Hindlimb muscle (tissue), 1 donor: Measurements from ENCODE around the gene LRRC56. TPM values are rescaled to one million over a fixed set of nuclear protein-coding genes. Genes with fewer than 3 reads are reported as not detected.
A peak's percentile ranks its signal among the peaks of the same experiment; 100 is the strongest.

ENCODE experiments used
- DNase-seq: peaks from one replicate; pipeline ENCODE4 v3.0.0-alpha.2; 2013
- polyA plus RNA-seq: library from polyadenylated mRNA; unstranded; fragments of 120-200 nt; gene quantifications from one replicate; pipeline ENCODE4 v1.2.1, GENCODE V29; 2013; ENCODE audit not compliant: insufficient read length

LRRC56 gene, protein sequence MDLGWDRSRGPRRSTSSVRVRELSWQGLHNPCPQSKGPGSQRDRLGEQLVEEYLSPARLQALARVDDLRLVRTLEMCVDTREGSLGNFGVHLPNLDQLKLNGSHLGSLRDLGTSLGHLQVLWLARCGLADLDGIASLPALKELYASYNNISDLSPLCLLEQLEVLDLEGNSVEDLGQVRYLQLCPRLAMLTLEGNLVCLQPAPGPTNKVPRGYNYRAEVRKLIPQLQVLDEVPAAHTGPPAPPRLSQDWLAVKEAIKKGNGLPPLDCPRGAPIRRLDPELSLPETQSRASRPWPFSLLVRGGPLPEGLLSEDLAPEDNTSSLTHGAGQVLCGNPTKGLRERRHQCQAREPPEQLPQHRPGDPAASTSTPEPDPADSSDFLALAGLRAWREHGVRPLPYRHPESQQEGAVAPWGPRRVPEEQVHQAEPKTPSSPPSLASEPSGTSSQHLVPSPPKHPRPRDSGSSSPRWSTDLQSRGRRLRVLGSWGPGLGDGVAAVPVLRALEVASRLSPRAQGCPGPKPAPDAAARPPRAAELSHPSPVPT
- 9.1 TPM for polyA plus RNA-seq

DNA sequence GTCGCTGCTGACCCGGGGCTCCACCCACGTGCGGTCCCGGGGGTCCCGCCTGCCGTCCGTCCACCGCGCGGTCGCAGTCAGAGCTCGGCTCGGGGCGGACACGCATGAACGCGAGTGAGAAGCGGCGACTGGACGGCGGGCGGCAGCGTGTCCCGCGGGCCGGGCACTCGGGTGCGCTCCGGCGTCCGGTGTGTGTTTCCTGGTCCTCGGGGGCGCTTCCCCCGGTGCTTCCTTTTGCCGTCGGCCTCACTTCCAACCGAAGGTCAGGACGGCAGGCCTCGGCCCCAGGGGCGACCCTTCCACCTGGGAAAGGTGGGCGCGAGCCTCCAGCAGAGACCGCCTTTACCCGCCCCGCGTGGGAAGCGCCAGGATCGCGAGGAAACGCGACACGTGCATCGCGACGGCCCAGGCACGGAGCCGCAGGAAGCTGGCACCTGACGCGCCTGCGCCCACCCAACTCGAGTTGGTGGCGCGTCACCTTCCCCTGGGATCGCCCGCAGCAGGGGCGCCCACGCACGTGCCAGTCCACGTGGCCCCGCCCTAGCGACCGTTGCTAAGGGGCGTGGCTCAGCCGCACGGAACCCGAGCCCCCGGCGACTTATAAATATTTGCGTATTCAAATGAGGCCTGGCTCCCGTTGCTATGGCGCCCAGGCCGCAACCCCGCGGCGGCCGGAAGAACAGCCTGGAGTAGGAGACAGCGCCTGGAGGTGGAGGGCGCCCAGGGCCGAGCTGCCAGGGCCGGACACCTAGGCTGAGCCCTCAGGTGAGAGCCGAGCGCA, at the start of gene LRRC56:
Gene LRRC56, plus strand, starts transcription at position 687 of the 781 bp plus-strand sequence. CDS start 3,158 bp downstream, outside the sequence.
- peak; percentile 59 for DNase-seq

DNA sequence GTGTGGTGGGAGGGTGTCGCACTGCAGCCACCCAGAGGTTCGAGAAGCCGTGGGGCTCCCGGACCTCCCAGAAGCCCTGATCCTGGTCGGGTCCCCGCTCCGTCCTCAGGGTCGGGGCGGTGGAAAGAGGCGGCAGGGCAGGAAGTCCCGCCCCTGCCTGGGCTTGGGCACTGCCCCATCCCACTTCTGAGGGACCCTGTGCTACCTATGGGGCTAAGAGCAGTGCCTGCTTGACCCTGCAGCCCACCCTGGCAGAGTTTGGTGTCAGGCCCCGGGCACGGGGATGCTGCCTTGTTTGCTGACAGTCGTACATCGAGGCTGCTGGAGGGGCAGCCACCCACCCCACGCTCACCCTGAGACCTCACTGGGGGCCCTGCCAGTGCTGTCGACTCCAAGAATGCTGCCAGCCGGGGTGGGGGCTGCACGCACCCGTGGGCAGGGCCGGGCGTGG, 49.7 kb upstream of the LRRC56 start:
- DNase-seq = no peak

DNA sequence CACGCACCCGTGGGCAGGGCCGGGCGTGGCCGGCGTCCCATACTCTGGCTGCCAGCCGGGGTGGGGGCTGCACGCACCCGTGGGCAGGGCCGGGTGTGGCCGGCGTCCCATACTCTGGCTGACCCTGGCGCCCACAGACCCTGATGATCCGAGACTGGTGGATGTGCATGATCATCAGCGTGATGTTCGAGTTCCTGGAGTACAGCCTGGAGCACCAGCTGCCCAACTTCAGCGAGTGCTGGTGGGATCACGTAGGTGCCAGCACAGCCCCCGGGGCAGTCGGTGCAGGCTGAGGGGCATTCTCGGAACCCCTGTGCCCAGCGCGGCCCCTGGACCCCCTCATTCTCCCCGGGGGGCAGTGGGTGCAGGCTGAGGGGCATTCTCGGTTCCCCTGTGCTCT, 49.3 kb upstream of the LRRC56 start:
- no peak for DNase-seq

DNA sequence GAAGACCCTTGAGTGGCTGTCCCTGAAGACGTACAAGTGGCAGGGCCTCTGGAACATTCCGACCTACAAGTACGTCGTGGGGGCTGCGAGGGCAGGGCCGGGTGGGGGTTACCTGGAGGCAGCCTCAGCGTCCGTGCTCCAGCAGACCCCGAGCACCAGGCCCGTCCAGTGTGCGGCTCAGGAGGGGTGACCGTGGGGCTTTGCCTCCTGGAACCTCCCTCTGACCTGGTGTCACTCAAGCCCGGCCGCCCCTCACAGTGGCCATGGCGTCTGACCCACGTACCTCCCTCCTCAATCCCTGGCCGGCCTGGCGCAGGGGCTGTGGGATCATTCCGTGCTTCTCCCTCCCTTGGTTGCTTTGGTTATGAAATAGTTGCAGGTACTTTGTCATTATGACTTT, 48.7 kb upstream of the LRRC56 start:
- no peak for DNase-seq

DNA sequence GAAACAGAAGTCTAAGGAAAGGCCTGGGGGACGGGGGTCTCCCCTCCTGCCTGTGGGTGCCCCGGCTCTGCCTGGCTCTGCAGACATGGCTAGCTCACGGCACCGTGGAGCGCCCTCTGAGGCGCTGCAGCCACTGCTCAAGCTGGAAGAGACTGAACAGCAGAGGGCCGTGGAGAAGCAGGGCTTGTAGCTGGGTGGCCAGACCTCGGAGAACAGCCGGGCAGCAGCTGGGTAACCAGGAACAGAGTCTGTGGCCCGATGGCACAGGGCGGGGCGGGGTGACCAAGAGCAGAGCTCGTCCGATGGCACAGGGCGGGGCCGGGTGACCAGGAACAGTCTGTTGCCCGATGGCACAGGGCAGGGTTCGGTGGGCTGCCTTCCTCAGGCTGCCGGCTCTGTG, 48.3 kb upstream of the LRRC56 start:
- no peak for DNase-seq

DNA sequence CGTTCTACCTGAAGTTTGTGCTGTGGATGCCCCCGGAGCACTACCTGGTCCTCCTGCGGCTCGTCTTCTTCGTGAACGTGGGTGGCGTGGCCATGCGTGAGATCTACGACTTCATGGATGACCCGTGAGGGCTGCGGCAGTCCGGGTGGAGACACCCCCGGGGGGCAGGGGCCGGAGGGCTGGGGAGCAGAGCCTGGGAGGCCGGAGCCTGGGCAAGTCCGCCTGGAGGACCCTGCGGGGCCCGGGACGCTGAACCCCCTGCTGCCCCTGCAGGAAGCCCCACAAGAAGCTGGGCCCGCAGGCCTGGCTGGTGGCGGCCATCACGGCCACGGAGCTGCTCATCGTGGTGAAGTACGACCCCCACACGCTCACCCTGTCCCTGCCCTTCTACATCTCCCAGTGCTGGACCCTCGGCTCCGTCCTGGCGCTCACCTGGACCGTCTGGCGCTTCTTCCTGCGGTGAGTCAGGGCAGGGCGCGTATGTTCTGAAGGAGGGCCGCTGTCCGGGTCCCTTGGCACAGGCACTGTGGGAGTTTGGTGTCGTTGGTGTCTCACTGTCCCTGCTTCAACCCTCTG, 47.6 kb upstream of the LRRC56 start:
- DNase-seq = no peak

DNA sequence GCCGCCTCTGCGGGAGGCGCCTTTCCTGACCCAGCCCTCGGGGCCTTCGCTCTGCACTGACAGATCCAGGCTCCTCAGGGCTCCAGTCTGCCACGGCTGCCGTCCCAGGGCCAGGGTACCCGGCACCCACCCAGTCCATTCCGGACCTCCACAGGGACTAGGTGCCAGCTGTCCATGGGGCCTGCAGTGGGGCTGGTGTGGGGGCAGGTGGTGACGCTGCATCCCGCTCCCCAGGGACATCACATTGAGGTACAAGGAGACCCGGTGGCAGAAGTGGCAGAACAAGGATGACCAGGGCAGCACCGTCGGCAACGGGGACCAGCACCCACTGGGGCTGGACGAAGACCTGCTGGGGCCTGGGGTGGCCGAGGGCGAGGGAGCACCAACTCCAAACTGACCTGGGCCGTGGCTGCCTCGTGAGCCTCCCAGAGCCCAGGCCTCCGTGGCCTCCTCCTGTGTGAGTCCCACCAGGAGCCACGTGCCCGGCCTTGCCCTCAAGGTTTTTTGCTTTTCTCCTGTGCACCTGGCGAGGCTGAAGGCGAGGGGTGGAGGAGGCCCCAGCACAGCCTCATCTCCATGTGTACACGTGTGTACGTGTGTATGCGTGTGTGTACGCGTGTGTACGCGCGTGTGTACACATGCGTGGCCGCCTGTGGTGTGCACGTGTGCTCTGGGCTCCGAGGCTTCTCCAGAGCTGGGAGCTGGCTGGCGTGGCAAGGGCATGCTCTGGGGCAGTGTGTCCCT, 47.0 kb upstream of the LRRC56 start:
- DNase-seq = no peak

DNA sequence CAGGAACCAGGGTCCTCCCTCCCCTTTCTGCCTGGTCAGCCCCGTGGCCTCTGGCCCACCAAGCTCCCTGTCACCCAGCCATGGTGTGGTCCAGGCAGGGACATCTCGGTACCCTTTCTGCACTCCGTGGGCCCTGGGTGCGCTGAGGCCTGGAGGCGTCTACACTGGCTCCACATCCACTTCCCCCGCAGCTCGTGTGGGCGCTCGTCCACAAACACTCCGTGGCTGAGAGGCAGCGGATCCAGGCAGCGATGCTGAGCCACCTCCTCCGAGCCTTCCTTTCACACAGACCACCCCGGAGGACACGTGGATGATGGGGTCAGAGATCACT, 46.4 kb upstream of the LRRC56 start:
- DNase-seq = no peak

DNA sequence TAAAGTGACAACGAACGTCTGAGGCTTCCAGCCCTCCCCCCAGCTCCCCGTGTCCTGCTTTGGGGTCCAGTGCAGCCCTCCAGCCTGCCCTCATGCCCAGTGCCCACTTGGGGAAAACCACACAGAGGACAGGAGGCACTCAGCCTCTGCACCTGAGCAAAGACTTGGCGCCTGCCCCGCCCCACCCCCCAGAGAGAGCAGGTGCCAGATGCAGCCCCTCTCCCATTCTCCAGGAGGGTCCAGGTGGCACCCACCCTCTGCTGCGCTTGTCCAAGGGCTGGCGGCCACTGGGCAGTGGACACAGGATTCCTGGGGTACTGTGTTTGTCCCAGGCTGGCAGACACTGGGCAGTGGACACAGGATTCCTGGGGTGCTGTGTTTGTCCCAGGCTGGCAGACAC, 46.0 kb upstream of the LRRC56 start:
- no peak for DNase-seq

DNA sequence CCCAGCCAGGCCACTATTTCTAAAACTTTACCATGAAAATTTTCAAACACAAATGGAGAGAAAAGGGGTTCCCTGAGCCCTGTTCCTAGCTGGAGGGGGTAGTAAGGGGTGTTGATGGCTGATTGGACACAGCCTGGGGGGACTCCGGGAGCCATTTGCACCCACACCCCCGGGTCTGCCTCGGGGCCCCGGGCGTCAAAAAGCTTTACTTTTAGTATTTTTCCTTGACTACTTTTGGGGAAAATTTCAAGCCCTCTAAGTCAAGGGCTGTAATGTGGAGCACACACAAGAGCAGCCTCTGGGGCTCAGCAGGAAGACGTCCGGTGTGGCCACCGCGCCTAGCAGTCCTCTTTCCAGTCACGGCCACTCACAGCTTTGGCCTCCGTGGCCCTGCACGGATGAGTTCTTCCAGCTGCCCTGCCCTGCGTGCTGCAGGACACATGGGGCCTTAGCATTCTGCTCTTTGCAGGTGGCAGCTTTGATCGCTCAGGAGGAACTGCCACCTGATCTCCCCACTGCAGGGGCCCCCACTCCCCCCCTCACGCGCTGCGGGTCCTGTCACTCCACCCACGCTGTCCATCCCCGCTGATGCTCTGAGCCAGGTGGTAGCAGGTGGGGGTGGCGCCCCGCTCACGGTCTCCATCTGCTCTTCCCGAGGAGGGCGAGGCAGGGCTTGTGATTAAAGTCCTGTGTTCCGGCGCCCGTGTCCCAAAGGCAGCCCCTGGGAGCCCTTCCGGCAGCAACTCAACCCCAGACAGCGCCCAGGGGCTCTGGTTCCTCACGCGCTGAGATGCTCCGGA, 44.7 kb upstream of the LRRC56 start:
- DNase-seq = no peak

DNA sequence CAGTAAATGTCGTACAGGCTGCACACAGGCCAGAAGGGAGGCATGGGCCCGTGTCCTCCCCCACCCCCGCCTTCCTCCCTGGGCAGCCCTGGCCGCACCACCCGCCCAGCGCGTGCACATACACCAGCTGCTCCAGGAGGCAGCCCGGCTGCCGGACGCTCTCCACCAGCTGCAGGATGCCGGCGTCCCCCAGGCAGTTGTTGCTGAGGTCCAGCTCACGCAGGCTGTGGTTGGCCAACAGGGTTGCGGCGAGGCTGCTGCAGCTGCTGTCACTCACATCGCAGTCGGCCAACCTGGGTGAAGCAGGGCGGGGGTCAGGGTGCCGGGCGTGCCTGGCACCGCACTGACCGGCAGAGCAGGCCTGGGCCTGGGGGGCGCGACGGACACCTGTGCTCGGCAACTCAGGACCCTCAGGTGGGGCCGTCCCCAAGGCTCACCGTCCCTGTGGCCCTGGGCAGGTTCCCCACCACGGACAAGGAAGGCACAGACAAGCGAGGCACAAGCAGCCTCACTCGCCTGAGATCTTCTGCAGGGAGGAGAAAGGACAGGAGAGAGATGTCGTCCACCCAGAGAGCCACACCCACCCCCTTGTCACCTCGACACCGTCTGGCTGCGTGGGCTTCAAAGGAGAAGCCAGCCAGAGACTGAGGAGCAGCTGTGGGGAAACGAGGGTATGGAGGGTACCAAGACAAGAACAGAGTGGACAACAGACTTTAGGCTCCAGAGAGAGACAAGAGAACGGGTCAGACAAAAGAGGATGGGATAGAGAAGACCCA, 42.4 kb upstream of the LRRC56 start:
- no peak for DNase-seq

DNA sequence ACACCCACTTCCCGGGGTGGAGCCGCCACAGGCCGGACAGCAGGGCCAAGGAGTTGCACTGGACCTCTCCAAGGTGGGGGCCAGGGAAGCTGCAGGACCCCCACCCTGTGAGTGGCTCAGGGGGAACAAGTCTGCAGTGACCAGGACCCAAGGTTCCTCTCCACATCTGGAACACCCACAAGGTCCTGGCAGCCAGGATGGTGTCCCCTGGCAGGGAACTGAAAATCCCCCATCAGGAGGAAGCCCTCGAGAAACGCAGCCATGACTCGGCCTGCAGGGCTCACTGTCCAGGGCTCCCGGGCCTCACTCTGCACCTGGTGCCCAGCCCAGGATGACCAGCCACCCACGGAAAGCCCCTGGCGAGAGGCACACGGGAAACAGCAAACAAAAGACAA, 41.8 kb upstream of the LRRC56 start:
- no peak for DNase-seq

DNA sequence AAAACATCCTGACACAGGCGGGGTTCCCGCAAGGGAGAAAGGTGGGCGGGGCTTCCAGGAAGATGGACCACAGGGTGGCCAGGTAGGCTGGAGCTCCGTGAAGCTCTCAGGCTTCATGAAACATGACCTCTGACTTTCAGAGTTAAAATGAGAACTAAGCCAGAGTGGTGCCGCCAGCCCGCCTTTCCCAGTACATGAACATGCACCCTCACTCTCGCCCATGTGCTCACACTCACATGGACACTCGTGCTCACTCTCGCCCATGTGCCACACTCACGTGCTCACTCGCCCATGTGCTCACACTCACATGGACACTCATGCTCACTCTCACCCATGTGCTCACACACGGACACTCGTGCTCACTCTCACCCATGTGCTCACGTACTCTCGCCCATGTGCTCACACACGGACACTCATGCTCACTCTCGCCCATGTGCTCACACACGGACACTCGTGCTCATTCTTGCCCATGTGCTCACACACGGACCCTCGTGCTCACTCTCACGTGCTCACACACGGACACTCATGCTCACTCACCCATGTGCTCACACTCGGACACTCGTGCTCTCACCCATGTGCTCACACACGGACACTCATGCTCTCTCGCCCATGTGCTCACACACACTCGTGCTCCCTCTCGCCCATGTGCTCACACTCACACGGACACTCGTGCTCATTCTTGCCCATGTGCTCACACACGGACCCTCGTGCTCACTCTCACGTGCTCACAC, 40.3 kb upstream of the LRRC56 start:
- no peak for DNase-seq

DNA sequence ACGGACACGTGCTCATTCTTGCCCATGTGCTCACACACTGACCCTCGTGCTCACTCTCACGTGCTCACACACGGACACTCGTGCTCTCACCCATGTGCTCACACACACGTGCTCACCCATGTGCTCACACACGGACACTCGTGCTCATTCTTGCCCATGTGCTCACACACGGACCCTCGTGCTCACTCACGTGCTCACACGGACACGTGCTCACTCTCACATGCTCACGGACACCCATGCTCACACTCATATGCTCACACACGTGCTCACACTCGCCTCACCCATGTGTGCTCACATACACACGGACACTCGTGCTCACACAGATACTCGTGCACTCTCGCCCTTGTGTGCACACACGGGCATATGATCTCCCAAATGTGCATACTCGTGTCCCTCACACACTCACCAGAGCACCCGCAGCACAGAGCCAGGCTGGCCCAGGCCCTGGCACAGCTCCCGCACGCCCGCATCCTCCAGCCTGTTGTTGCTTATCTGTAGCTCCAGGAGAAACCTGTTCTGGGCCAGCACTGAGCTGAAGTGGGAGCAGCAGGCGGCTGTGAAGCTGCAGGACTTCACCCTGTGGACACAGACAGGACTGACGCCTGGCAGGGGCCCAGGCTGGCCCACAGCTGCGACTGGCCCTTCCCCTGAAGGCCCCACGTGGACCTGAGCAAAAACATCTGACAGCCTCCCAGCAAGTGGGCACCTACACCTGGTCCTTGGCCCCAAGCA, 39.6 kb upstream of the LRRC56 start:
- DNase-seq = no peak

DNA sequence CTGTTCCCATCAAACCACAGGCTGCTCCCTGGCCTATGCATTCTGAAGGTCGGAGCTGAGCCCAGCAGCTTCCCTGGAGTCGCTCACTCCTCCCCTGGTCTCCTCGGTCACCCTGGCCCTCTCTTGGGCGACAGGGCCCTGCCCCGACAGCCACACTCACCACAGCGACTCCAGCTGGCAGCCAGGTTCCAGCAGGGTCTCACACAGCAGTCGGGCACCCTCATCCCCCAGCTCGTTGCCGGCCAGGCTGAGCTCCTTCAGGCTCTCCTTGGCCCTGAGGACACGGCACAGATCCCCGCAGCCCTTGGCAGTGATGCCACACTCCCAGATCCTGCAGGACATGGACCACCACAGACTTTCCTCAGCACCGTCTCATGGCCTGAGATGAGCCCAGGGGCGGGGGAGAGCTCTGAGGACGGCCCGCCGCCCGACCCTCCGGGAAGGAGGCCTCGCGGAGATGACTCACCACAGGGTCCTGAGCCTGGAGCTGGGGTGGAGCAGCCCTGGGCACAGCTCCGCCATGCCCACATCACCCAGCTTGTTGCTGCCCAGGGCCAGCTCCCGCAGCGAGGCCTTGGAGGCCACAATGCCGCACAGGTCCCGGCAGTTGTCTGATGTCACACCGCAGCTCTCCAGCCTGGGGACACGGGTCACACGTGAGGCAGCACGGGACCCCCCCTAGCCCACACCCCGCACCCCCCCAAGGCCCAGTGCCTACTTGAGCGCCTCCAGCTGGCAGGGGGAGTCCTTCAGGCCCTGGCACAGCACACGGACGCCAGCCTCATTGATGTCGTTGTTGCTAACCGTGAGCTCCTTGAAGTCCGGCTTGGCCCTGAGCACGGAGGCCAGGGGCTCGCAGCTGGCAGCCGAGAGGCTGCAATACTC, 38.8 kb upstream of the LRRC56 start:
- no peak for DNase-seq

DNA sequence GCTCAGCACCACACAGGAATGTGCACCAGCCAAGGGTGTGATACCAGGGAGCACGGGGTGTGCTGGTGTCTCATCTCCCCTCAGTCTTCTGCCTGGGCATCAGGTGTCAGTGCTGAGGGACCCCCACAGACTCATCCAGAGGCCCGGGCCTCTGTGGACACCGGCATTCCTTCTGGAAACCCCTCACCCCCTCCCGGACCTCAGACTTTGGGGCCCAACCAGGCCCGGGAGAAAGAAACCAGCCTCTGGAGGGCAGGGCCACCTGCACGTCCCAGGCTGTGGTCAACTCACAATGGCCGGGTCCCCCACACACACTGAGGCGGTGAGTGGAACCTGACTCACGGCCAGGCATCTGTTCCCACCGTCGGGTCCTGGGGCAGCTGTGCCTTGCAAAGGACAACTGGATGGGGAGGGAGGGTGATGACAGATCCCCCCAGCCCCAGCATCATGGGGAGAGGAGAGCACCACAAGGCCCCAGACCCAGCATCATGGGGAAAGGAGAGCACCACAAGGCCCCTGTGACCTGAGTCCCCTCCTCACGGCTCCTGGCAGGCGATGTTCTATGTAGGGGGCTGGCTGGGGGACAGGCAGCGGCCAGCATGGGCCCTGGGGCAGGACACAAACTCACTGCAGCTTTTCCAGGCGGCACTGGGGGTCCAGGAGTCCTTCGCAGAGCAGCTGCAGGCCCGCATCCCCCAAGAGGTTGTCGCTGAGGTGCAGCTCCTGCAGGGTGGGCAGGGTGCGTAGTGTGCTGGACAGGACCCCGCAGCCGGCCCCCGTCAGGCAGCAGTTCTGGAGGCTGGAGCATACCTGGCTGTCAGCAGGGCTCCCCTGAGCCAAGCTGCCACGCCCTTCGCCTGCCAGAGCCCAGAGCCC, 37.9 kb upstream of the LRRC56 start:
- no peak for DNase-seq

DNA sequence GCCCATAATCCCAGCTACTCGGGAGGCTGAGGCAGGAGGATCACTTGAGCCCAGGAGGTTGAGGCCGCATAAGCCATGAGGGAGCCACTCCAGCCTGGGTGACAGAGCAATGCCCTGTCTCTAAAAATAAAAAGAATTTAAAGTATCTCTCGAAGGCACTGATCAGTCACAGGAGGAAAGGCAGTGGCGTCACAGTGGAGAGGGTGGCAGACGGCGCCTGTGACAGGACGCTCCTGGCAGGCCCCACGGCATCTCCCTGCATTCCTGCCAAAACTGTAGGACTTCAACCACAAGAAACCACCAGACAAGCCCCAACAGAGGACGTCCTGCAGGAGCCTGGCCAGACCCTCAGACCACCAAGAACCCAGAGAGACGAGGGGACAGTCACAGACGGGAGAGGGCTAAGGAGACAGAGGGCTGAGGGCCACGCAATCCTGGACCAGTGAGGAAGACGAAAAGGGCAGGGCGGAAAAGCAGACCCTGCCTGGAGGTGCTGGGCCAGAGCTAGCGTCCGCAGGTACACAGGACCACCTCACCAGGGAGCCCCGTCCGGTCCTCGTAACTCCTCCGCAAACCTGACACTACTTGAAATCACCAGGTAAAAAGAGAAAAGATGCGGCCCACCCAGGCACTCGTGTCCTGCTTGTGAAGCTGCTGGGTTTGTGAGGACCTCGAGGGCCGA, 36.2 kb upstream of the LRRC56 start:
- DNase-seq = no peak
